ENCODE data around the gene RAPGEF2. TPM values are rescaled to one million over a fixed set of nuclear protein-coding genes. Genes with fewer than 3 reads are reported as not detected.

The RAPGEF2 gene
- total RNA-seq, 6 experiments from 2014 or later = 22.2 to 36.4 (median 31.5) TPM

DNA sequence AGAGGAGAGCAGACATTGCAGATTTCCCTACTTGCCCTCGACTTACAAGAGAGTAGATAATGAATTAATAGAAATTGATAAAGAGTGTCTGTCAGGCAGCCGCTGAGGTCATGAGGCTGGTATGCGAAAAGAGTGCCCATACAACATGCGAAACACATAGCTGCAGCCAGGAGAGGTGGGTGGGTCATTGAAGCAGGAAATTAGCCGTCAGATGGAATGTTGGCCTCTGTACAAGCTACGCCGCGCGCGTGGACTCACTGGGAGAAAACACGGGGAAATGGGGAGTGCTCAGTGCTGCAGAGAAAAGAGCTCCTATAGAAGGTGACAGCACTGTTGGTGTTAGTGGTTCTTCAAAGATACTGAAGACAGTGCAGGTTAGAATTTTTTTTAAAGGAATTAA lies 125.1 kb downstream of the RAPGEF2 start:
- peaks cover 61% of the 10 kb centered on the region for H3K4me1 Mint-ChIP-seq (ENCODE audit: low read depth)
- H3K27ac Mint-ChIP-seq = peak overlapping the region; percentile 82
- peaks cover 4% of the 10 kb centered on the region; the same call in 1 of the 2 replicates for H3K27me3 Mint-ChIP-seq (ENCODE audit: insufficient read depth)
- peaks cover 7% of the 10 kb centered on the region for H3K36me3 Mint-ChIP-seq (ENCODE audit: low read depth)
- peak; percentile 52 for DNase-seq
- no peaks in the 10 kb centered on the region for H3K9me3 Mint-ChIP-seq
- no peak for TF ChIP-seq CTCF (IDR thresholded peaks at IDR 0.05)
- H3K4me3 Mint-ChIP-seq = peak overlapping the region; percentile 87

DNA sequence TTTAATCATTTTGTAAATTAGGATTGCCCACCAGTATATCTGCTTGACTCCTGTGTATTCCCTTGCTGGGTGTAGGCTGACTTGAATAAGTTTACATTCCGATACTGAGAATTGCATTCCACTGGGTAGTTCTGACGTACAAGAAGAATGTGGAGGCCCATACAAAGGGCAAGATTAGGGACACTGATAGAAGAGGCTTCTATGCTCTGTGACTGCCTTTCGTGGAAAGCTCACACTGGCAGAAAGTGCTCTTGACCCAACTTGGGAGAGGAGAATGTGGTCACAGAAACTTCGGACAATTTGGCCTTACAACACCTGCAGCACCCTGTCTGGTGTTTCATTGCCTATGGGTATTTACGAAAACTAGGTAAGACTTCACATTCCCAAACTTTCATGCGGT lies 126.3 kb downstream of the RAPGEF2 start:
- H3K9me3 Mint-ChIP-seq = no peaks in the 10 kb centered on the region
- peaks cover 13% of the 10 kb centered on the region for H3K36me3 Mint-ChIP-seq (ENCODE audit: low read depth)
- peaks cover 65% of the 10 kb centered on the region for H3K4me1 Mint-ChIP-seq (ENCODE audit: low read depth)
- peak overlapping the region; percentile 87 for H3K4me3 Mint-ChIP-seq
- TF ChIP-seq CTCF (IDR thresholded peaks at IDR 0.05) = no peak
- DNase-seq = peak; percentile 70
- H3K27ac Mint-ChIP-seq = peak overlapping the region; percentile 86
- H3K27me3 Mint-ChIP-seq (ENCODE audit: insufficient read depth) = peaks cover 4% of the 10 kb centered on the region; the same call in 1 of the 2 replicates

GRCh38 chr4:159232465-159233106 lies 129.7 kb downstream of the RAPGEF2 start:
- Mint-ChIP-seq H3K4me3 (no peak overlapping the region), H3K9me3 (no peaks in the 10 kb centered on the region), H3K36me3 (ENCODE audit: low read depth) (peaks cover 25% of the 10 kb centered on the region), H3K27ac (no peak overlapping the region), H3K4me1 (ENCODE audit: low read depth) (peaks cover 64% of the 10 kb centered on the region), H3K27me3 (ENCODE audit: insufficient read depth) (peaks cover 4% of the 10 kb centered on the region; the same call in 1 of the 2 replicates)
- TF ChIP-seq CTCF (IDR thresholded peaks at IDR 0.05) = no peak
- DNase-seq = no peak

DNA sequence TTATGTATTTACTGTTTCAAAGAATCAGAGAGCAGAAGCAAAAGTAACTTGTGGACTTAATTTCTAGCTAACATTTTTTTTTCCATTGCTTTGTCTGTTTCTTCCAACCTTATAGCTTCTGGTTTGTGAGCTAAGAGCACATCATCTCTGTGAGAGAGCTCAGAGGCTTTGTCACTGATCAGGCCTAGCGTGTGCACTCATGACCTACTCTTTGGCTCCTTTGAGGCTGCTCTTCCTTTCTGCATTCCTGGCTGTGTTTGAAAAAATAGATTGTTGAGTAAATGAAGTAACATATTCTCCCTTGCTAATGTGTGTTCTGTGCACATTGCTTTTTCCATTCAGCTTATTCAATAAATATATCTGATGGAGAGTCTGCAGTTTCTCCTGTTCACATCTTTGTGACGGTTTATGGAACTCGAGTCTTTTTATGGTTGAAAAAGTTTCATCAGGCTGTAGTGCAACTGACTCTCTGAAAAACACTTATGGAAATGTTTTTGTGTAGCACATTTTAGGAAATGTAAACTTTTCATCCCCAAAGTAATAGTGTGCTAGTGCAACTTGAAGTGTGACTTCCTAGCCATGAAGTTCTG lies 133.0 kb downstream of the RAPGEF2 start:
- Mint-ChIP-seq H3K36me3 (ENCODE audit: low read depth) (peaks cover 27% of the 10 kb centered on the region), H3K9me3 (no peaks in the 10 kb centered on the region), H3K4me3 (no peak overlapping the region), H3K27me3 (ENCODE audit: insufficient read depth) (no peaks in the 10 kb centered on the region), H3K27ac (peak overlapping the region; percentile 45), H3K4me1 (ENCODE audit: low read depth) (peaks cover 38% of the 10 kb centered on the region)
- DNase-seq = no peak
- no peak for TF ChIP-seq CTCF (IDR thresholded peaks at IDR 0.05)

- H3K4me3 Mint-ChIP-seq = no peak overlapping the region
Measured at GRCh38 chr4:159237975-159238374, 135.1 kb downstream of the RAPGEF2 start.

More at GRCh38 chr4:159237975-159238374, 135.1 kb downstream of the RAPGEF2 start:
- Mint-ChIP-seq H3K27ac (no peak overlapping the region), H3K9me3 (no peaks in the 10 kb centered on the region), H3K27me3 (ENCODE audit: insufficient read depth) (no peaks in the 10 kb centered on the region), H3K36me3 (ENCODE audit: low read depth) (peaks cover 23% of the 10 kb centered on the region), H3K4me1 (ENCODE audit: low read depth) (peaks cover 23% of the 10 kb centered on the region)
- no peak for TF ChIP-seq CTCF (IDR thresholded peaks at IDR 0.05)
- DNase-seq = no peak
